H1 (cell line): ENCODE results near the gene IFT20. TPM values are rescaled to one million over a fixed set of nuclear protein-coding genes. Genes with fewer than 3 reads are reported as not detected.

Experiments used
- SP2 ChIP-seq: IDR thresholded peaks from 2 replicates; pipeline ENCODE4 v1.6.1; 2012; ENCODE audit warnings: mild to moderate bottlenecking, low read length, inconsistent platforms
- polyA plus RNA-seq, 7 experiments: library from polyadenylated mRNA; depleted of rRNA in 3 of 7; stranded (reverse) in 5 of 7; unstranded in 2 of 7; fragments of >200 nt in 5 of 7; fragments of 200-250 nt in 2 of 7; gene quantifications; 1 replicate in 5 of 7; 2 replicates in 1 of 7; 4 replicates in 1 of 7; pipeline versions ENCODE4 v1.2.1 to v1.2.3, GENCODE V29; 2011 to 2013; ENCODE audit warnings: missing spikeins in 2 of 7, mixed read lengths in 2 of 7
- total RNA-seq: library from RNA; stranded (reverse); fragmentation: NEBNext Ultra II Directional; extraction: Animal tissue kit (Norgen Biotek cat#: 25700); gene quantifications from 2 replicates; pipeline ENCODE4 v1.2.1, GENCODE V29; 2021
- TF ChIP-seq, protein P1 (sequence below): fragments of 300-600 bp; sonication (generic); IDR thresholded peaks from 2 replicates; pipeline ENCODE4 v1.7.1; 2012; ENCODE audit warnings: low read length, moderate library complexity, mild to moderate bottlenecking, inconsistent platforms; ENCODE audit not compliant: insufficient replicate concordance

The IFT20 gene
- total and polyA plus RNA-seq, 2 of the 8 experiments (the other 6 are each of a cell fraction or from before 2014, with no cell fraction given) = 9.0 to 21.0 TPM

DNA sequence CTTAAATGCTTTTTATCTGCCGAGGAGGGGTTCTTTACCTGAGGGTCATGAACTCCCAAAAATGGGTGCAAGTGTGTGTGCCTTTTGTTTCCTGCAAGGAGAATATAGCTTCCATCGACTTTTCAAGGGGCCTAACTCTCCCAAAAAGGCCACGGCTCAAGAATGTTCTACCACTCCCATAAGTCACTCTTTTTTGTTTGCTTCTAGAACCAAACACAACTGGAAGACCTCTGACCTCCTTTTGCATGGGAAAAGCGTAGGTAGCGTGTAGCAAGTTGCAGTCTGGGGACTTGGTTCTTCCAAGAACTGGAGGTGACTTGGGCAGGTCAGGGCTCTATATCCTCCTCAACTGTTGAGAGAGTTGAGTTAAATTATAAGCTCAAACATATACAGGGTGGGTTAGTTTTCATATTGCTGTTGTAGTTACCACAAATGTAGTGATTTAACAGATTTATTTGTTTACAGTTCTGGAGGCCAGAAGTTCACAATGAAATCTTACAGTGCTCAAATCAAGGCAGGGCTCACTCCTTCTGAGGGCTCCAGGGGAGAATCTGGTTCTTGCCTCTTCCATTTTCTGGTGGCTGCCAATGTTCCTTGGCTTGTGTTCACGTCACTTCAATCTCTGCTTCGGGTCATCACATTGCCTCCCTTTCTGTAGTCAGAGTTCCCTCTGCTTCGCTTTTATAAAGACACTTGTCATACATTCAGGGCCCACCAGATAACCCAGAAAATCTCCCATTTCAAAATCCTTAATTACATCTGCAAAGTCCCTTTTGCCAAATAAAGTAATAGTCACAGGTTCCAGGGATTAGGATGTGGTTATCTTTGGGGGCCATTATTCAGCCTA is 14.8 kb downstream of the IFT20 start (continued):
- TF ChIP-seq, protein P1, sequence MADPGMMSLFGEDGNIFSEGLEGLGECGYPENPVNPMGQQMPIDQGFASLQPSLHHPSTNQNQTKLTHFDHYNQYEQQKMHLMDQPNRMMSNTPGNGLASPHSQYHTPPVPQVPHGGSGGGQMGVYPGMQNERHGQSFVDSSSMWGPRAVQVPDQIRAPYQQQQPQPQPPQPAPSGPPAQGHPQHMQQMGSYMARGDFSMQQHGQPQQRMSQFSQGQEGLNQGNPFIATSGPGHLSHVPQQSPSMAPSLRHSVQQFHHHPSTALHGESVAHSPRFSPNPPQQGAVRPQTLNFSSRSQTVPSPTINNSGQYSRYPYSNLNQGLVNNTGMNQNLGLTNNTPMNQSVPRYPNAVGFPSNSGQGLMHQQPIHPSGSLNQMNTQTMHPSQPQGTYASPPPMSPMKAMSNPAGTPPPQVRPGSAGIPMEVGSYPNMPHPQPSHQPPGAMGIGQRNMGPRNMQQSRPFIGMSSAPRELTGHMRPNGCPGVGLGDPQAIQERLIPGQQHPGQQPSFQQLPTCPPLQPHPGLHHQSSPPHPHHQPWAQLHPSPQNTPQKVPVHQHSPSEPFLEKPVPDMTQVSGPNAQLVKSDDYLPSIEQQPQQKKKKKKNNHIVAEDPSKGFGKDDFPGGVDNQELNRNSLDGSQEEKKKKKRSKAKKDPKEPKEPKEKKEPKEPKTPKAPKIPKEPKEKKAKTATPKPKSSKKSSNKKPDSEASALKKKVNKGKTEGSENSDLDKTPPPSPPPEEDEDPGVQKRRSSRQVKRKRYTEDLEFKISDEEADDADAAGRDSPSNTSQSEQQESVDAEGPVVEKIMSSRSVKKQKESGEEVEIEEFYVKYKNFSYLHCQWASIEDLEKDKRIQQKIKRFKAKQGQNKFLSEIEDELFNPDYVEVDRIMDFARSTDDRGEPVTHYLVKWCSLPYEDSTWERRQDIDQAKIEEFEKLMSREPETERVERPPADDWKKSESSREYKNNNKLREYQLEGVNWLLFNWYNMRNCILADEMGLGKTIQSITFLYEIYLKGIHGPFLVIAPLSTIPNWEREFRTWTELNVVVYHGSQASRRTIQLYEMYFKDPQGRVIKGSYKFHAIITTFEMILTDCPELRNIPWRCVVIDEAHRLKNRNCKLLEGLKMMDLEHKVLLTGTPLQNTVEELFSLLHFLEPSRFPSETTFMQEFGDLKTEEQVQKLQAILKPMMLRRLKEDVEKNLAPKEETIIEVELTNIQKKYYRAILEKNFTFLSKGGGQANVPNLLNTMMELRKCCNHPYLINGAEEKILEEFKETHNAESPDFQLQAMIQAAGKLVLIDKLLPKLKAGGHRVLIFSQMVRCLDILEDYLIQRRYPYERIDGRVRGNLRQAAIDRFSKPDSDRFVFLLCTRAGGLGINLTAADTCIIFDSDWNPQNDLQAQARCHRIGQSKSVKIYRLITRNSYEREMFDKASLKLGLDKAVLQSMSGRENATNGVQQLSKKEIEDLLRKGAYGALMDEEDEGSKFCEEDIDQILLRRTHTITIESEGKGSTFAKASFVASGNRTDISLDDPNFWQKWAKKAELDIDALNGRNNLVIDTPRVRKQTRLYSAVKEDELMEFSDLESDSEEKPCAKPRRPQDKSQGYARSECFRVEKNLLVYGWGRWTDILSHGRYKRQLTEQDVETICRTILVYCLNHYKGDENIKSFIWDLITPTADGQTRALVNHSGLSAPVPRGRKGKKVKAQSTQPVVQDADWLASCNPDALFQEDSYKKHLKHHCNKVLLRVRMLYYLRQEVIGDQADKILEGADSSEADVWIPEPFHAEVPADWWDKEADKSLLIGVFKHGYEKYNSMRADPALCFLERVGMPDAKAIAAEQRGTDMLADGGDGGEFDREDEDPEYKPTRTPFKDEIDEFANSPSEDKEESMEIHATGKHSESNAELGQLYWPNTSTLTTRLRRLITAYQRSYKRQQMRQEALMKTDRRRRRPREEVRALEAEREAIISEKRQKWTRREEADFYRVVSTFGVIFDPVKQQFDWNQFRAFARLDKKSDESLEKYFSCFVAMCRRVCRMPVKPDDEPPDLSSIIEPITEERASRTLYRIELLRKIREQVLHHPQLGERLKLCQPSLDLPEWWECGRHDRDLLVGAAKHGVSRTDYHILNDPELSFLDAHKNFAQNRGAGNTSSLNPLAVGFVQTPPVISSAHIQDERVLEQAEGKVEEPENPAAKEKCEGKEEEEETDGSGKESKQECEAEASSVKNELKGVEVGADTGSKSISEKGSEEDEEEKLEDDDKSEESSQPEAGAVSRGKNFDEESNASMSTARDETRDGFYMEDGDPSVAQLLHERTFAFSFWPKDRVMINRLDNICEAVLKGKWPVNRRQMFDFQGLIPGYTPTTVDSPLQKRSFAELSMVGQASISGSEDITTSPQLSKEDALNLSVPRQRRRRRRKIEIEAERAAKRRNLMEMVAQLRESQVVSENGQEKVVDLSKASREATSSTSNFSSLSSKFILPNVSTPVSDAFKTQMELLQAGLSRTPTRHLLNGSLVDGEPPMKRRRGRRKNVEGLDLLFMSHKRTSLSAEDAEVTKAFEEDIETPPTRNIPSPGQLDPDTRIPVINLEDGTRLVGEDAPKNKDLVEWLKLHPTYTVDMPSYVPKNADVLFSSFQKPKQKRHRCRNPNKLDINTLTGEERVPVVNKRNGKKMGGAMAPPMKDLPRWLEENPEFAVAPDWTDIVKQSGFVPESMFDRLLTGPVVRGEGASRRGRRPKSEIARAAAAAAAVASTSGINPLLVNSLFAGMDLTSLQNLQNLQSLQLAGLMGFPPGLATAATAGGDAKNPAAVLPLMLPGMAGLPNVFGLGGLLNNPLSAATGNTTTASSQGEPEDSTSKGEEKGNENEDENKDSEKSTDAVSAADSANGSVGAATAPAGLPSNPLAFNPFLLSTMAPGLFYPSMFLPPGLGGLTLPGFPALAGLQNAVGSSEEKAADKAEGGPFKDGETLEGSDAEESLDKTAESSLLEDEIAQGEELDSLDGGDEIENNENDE = no peak
- no peak for TF ChIP-seq SP2
